Measurements from ENCODE around the gene DDX27. TPM values are rescaled to one million over a fixed set of nuclear protein-coding genes. Genes with fewer than 3 reads are reported as not detected.
A peak's percentile ranks its signal among the peaks of the same experiment; 100 is the strongest.

DDX27 gene
- total and polyA plus RNA-seq, 2 of the 13 experiments (the other 11 are each of a cell fraction or from before 2014, with no cell fraction given), result 42.6 to 72.8 TPM

DNA sequence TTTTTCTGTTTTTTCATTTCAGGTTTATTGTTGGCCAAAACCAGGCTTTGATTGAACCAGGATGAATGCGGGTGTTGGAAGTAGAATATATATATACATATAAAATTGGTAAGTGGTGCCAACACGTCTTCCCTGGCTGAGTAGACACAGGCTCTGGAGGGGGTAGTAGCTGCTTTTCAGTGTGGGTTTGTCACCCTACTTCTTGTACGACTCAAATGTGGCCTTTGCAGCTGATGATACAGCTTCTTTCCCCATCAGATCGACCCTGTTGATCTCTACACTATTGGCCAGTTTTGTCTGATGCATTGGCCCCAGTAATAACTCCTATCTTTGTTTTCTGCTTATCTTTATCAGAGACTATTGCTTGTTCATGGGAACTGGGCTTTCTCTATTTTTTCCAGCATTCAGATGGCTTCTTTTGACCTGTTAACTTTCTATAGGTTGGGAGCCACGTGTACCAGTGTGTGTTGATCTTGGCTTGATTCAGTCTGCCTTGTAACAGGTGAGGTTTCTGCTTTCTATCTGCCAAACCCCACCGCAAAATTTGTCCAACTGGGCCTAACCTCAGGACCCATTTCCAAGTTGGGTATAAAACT lies 61.3 kb downstream of the DDX27 start (continued):
- TF ChIP-seq ZNF558 (CRISPR knock-in tag; IDR thresholded peaks at IDR 0.05; ENCODE audit: borderline replicate concordance) (no peak), NFE2 (CRISPR knock-in tag; IDR thresholded peaks at IDR 0.05) (no peak), ZC3H13 (CRISPR knock-in tag; IDR thresholded peaks at IDR 0.05) (no peak), POLR2AphosphoS5 (IDR thresholded peaks at IDR 0.05; ENCODE audit: low read depth, low read length) (no peak; the same call in 1 of the 2 replicates), GABPA (IDR thresholded peaks at IDR 0.05; ENCODE audit: low read depth, low read length) (no peak), GABPA (CRISPR knock-in tag; IDR thresholded peaks at IDR 0.05; ENCODE audit: low read depth) (no peak), HDAC6 (IDR thresholded peaks at IDR 0.05; ENCODE audit: low read depth, low read length) (no peak; the same call in 1 of the 2 replicates), ZNF598 (CRISPR knock-in tag; IDR thresholded peaks at IDR 0.05; ENCODE audit: borderline replicate concordance) (no peak), HIVEP1 (CRISPR knock-in tag; IDR thresholded peaks at IDR 0.05) (no peak), SNRNP70 (IDR thresholded peaks at IDR 0.05; ENCODE audit: low read depth, low read length) (no peak), ZBTB7B (CRISPR knock-in tag; IDR thresholded peaks at IDR 0.05) (no peak), KAT2B (IDR thresholded peaks at IDR 0.05; ENCODE audit: borderline replicate concordance, low read depth, low read length) (no peak), FOXP1 (IDR thresholded peaks at IDR 0.05) (no peak), FOXP1 (CRISPR knock-in tag; IDR thresholded peaks at IDR 0.05) (no peak), STAG1 (CRISPR knock-in tag; IDR thresholded peaks at IDR 0.05) (no peak), ATRX (CRISPR knock-in tag; IDR thresholded peaks at IDR 0.05; ENCODE audit: borderline replicate concordance) (no peak), ZNF329 (CRISPR knock-in tag; IDR thresholded peaks at IDR 0.05; ENCODE audit: low read depth) (no peak), ZSCAN25 (CRISPR knock-in tag; IDR thresholded peaks at IDR 0.05) (no peak)
- TF ChIP-seq, protein P1, sequence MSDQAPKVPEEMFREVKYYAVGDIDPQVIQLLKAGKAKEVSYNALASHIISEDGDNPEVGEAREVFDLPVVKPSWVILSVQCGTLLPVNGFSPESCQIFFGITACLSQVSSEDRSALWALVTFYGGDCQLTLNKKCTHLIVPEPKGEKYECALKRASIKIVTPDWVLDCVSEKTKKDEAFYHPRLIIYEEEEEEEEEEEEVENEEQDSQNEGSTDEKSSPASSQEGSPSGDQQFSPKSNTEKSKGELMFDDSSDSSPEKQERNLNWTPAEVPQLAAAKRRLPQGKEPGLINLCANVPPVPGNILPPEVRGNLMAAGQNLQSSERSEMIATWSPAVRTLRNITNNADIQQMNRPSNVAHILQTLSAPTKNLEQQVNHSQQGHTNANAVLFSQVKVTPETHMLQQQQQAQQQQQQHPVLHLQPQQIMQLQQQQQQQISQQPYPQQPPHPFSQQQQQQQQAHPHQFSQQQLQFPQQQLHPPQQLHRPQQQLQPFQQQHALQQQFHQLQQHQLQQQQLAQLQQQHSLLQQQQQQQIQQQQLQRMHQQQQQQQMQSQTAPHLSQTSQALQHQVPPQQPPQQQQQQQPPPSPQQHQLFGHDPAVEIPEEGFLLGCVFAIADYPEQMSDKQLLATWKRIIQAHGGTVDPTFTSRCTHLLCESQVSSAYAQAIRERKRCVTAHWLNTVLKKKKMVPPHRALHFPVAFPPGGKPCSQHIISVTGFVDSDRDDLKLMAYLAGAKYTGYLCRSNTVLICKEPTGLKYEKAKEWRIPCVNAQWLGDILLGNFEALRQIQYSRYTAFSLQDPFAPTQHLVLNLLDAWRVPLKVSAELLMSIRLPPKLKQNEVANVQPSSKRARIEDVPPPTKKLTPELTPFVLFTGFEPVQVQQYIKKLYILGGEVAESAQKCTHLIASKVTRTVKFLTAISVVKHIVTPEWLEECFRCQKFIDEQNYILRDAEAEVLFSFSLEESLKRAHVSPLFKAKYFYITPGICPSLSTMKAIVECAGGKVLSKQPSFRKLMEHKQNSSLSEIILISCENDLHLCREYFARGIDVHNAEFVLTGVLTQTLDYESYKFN (CRISPR knock-in tag; conservative IDR thresholded peaks at IDR 0.05), result 0 out of 2 replicates have a peak, but pooled peaks have one; percentile 1
- TF ChIP-seq, protein P2, sequence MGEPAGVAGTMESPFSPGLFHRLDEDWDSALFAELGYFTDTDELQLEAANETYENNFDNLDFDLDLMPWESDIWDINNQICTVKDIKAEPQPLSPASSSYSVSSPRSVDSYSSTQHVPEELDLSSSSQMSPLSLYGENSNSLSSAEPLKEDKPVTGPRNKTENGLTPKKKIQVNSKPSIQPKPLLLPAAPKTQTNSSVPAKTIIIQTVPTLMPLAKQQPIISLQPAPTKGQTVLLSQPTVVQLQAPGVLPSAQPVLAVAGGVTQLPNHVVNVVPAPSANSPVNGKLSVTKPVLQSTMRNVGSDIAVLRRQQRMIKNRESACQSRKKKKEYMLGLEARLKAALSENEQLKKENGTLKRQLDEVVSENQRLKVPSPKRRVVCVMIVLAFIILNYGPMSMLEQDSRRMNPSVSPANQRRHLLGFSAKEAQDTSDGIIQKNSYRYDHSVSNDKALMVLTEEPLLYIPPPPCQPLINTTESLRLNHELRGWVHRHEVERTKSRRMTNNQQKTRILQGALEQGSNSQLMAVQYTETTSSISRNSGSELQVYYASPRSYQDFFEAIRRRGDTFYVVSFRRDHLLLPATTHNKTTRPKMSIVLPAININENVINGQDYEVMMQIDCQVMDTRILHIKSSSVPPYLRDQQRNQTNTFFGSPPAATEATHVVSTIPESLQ (CRISPR knock-in tag; conservative IDR thresholded peaks at IDR 0.05), result no peak
- TF ChIP-seq, protein P3, sequence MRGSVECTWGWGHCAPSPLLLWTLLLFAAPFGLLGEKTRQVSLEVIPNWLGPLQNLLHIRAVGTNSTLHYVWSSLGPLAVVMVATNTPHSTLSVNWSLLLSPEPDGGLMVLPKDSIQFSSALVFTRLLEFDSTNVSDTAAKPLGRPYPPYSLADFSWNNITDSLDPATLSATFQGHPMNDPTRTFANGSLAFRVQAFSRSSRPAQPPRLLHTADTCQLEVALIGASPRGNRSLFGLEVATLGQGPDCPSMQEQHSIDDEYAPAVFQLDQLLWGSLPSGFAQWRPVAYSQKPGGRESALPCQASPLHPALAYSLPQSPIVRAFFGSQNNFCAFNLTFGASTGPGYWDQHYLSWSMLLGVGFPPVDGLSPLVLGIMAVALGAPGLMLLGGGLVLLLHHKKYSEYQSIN (CRISPR knock-in tag; IDR thresholded peaks at IDR 0.05; ENCODE audit: borderline replicate concordance), result no peak
- TF ChIP-seq, protein P4, sequence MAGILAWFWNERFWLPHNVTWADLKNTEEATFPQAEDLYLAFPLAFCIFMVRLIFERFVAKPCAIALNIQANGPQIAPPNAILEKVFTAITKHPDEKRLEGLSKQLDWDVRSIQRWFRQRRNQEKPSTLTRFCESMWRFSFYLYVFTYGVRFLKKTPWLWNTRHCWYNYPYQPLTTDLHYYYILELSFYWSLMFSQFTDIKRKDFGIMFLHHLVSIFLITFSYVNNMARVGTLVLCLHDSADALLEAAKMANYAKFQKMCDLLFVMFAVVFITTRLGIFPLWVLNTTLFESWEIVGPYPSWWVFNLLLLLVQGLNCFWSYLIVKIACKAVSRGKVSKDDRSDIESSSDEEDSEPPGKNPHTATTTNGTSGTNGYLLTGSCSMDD (CRISPR knock-in tag; IDR thresholded peaks at IDR 0.05), result no peak
- TF ChIP-seq, protein P5, sequence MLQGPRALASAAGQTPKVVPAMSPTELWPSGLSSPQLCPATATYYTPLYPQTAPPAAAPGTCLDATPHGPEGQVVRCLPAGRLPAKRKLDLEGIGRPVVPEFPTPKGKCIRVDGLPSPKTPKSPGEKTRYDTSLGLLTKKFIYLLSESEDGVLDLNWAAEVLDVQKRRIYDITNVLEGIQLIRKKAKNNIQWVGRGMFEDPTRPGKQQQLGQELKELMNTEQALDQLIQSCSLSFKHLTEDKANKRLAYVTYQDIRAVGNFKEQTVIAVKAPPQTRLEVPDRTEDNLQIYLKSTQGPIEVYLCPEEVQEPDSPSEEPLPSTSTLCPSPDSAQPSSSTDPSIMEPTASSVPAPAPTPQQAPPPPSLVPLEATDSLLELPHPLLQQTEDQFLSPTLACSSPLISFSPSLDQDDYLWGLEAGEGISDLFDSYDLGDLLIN (CRISPR knock-in tag; IDR thresholded peaks at IDR 0.05; ENCODE audit: borderline replicate concordance), result 0 out of 2 replicates have a peak, but pooled peaks have one; percentile 13
